HEK293T (cell line): Measurements from ENCODE around the gene LRRTM4.

ENCODE experiments used
- BHLHE40 ChIP-seq: fragments of 450-650 bp; IDR thresholded peaks from 2 replicates; pipeline ENCODE4 v1.6.1; 2016; ENCODE audit warnings: mild to moderate bottlenecking, moderate library complexity, borderline replicate concordance
- CTBP1 ChIP-seq: fragments of 450-650 bp; IDR thresholded peaks from 2 replicates; pipeline ENCODE4 v1.6.1; 2016; ENCODE audit warnings: borderline replicate concordance
- ELF4 ChIP-seq: fragments of 450-650 bp; IDR thresholded peaks from 2 replicates; pipeline ENCODE4 v1.6.1; 2017; ENCODE audit warnings: antibody characterized with exemption
- FOXA1 ChIP-seq: fragments of 450-650 bp; IDR thresholded peaks from 2 replicates; pipeline ENCODE4 v1.6.1; 2016; ENCODE audit warnings: mild to moderate bottlenecking
- FOXK2 ChIP-seq: fragments of 450-650 bp; IDR thresholded peaks from 2 replicates; pipeline ENCODE4 v1.6.1; 2016; ENCODE audit warnings: mild to moderate bottlenecking
- FOXM1 ChIP-seq: fragments of 450-650 bp; IDR thresholded peaks from 2 replicates; pipeline ENCODE4 v1.6.1; 2017; ENCODE audit warnings: mild to moderate bottlenecking, borderline replicate concordance
- HDGF ChIP-seq: fragments of 450-650 bp; IDR thresholded peaks from 2 replicates; pipeline ENCODE4 v1.6.1; 2017; ENCODE audit warnings: antibody characterized with exemption, borderline replicate concordance
- LEF1 ChIP-seq: fragments of 450-650 bp; IDR thresholded peaks from 2 replicates; pipeline ENCODE4 v1.6.1; 2017; ENCODE audit warnings: mild to moderate bottlenecking, borderline replicate concordance
- NFRKB ChIP-seq: fragments of 450-650 bp; IDR thresholded peaks from 2 replicates; pipeline ENCODE4 v1.6.1; 2016; ENCODE audit warnings: mild to moderate bottlenecking, moderate library complexity
- PKNOX1 ChIP-seq: fragments of 450-650 bp; IDR thresholded peaks from 2 replicates; pipeline ENCODE4 v1.6.1; 2016
- SP1 ChIP-seq: fragments of 450-650 bp; IDR thresholded peaks from 2 replicates; pipeline ENCODE4 v1.6.1; 2017
- SUZ12 ChIP-seq: fragments of 450-650 bp; IDR thresholded peaks from 2 replicates; pipeline ENCODE4 v1.6.1; 2016; ENCODE audit warnings: mild to moderate bottlenecking
- TARDBP ChIP-seq: fragments of 450-650 bp; IDR thresholded peaks from 2 replicates; pipeline ENCODE4 v1.6.1; 2016
- ZNF384 ChIP-seq: fragments of 450-650 bp; IDR thresholded peaks from 2 replicates; pipeline ENCODE4 v1.6.1; 2016

GRCh38 chr2:77104554-77104953, 417.6 kb downstream of the LRRTM4 start:
- TF ChIP-seq SP1 = no peak
- TF ChIP-seq ZNF384 = no peak
- no peak for TF ChIP-seq NFRKB
- no peak for TF ChIP-seq FOXM1
- TF ChIP-seq ELF4 = no peak
- TF ChIP-seq BHLHE40 = no peak
- no peak for TF ChIP-seq FOXA1
- no peak for TF ChIP-seq FOXK2
- TF ChIP-seq TARDBP = no peak
- no peak for TF ChIP-seq HDGF
- TF ChIP-seq PKNOX1 = no peak
- no peak for TF ChIP-seq CTBP1
- no peak for TF ChIP-seq SUZ12
- TF ChIP-seq LEF1 = no peak
